ENCODE measurements around the gene PRDM15.

Gene PRDM15

GRCh38 chr21:41897700-41898099, 18.6 kb upstream of the PRDM15 start:
- Histone ChIP-seq H3K4me1 (ENCODE audit: insufficient read depth, poor library complexity, severe bottlenecking) (peaks cover 4% of the 10 kb centered on the region), H3K27me3 (ENCODE audit: insufficient read depth, poor library complexity, severe bottlenecking) (no peaks in the 10 kb centered on the region), H3K4me3 (ENCODE audit: severe bottlenecking) (no peak overlapping the region), H3K9me3 (ENCODE audit: severe bottlenecking) (no peaks in the 10 kb centered on the region), H3K36me3 (ENCODE audit: low read depth) (peaks cover 26% of the 10 kb centered on the region), H3K27ac (ENCODE audit: poor library complexity, severe bottlenecking) (no peak overlapping the region)
- ATAC-seq (ENCODE audit: low read depth) (no peak), DNase-seq (ENCODE audit: low spot score) (peak; percentile 30)
- no peak for TF ChIP-seq CTCF (IDR thresholded peaks at IDR 0.05; ENCODE audit: poor library complexity, severe bottlenecking)

GRCh38 chr21:41897047-41897669, 18.0 kb upstream of the PRDM15 start:
- peaks cover 26% of the 10 kb centered on the region for H3K36me3 ChIP-seq (ENCODE audit: low read depth)
- no peak for TF ChIP-seq CTCF (IDR thresholded peaks at IDR 0.05; ENCODE audit: poor library complexity, severe bottlenecking)
- H3K4me3 ChIP-seq (ENCODE audit: severe bottlenecking): no peak overlapping the region
- H3K27ac ChIP-seq (ENCODE audit: poor library complexity, severe bottlenecking): no peak overlapping the region
- H3K4me1 ChIP-seq (ENCODE audit: insufficient read depth, poor library complexity, severe bottlenecking): peaks cover 4% of the 10 kb centered on the region
- no peak for DNase-seq (ENCODE audit: low spot score)
- no peak for ATAC-seq (ENCODE audit: low read depth)
- H3K27me3 ChIP-seq (ENCODE audit: insufficient read depth, poor library complexity, severe bottlenecking): no peaks in the 10 kb centered on the region
- no peaks in the 10 kb centered on the region for H3K9me3 ChIP-seq (ENCODE audit: severe bottlenecking)

- H3K27ac ChIP-seq (ENCODE audit: poor library complexity, severe bottlenecking): no peak overlapping the region
Measured at GRCh38 chr21:41895643-41896493, 16.7 kb upstream of the PRDM15 start.

GRCh38 chr21:41894922-41895557, 15.9 kb upstream of the PRDM15 start:
- no peaks in the 10 kb centered on the region for H3K9me3 ChIP-seq (ENCODE audit: severe bottlenecking)
- H3K27ac ChIP-seq (ENCODE audit: poor library complexity, severe bottlenecking): no peak overlapping the region
- H3K27me3 ChIP-seq (ENCODE audit: insufficient read depth, poor library complexity, severe bottlenecking): no peaks in the 10 kb centered on the region
- DNase-seq (ENCODE audit: low spot score) (no peak), ATAC-seq (ENCODE audit: low read depth) (peak; percentile 79)
- no peak for TF ChIP-seq CTCF (IDR thresholded peaks at IDR 0.05; ENCODE audit: poor library complexity, severe bottlenecking)
- no peak overlapping the region for H3K4me3 ChIP-seq (ENCODE audit: severe bottlenecking)
- H3K4me1 ChIP-seq (ENCODE audit: insufficient read depth, poor library complexity, severe bottlenecking): peaks cover 4% of the 10 kb centered on the region
- H3K36me3 ChIP-seq (ENCODE audit: low read depth): peaks cover 9% of the 10 kb centered on the region

More at GRCh38 chr21:41895643-41896493, 16.7 kb upstream of the PRDM15 start:
- H3K4me3 ChIP-seq (ENCODE audit: severe bottlenecking): no peak overlapping the region
- no peak for DNase-seq (ENCODE audit: low spot score)
- no peak for TF ChIP-seq CTCF (IDR thresholded peaks at IDR 0.05; ENCODE audit: poor library complexity, severe bottlenecking)
- H3K9me3 ChIP-seq (ENCODE audit: severe bottlenecking): no peaks in the 10 kb centered on the region
- no peak for ATAC-seq (ENCODE audit: low read depth)
- H3K4me1 ChIP-seq (ENCODE audit: insufficient read depth, poor library complexity, severe bottlenecking): peaks cover 4% of the 10 kb centered on the region
- H3K27me3 ChIP-seq (ENCODE audit: insufficient read depth, poor library complexity, severe bottlenecking): no peaks in the 10 kb centered on the region
- peaks cover 18% of the 10 kb centered on the region for H3K36me3 ChIP-seq (ENCODE audit: low read depth)
